ENCODE data around the gene JAG2. TPM values are rescaled to one million over a fixed set of nuclear protein-coding genes. Genes with fewer than 3 reads are reported as not detected.

JAG2 gene
- total and polyA plus RNA-seq, 8 donors: 9.9 to 38.3 (median 11.0) TPM

DNA sequence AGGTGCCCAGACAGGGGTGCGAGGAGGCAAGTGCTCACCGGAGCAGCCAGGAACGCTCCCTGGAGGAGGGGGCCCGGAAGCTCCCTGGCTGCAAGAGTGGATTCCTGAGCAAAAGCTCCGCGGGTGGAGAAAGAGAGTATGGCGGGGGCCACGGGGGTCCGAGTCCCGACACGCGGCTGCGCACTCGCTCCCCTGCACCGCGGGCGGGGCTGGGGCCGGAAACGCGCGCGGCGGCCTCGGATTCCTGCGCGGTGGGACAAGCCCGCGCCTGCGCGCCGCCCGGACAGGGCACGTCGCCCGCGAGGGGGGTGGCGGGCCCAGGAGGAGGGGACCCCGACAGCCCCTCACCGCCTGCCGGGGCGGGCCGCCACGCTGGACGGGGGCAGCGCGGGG, 75.5 kb downstream of the JAG2 start:
- FAIRE-seq: no peak
- WGBS, 2 donors: 2 to 4% methylated on average over 22 to 46 of the region's 46 CpGs

DNA sequence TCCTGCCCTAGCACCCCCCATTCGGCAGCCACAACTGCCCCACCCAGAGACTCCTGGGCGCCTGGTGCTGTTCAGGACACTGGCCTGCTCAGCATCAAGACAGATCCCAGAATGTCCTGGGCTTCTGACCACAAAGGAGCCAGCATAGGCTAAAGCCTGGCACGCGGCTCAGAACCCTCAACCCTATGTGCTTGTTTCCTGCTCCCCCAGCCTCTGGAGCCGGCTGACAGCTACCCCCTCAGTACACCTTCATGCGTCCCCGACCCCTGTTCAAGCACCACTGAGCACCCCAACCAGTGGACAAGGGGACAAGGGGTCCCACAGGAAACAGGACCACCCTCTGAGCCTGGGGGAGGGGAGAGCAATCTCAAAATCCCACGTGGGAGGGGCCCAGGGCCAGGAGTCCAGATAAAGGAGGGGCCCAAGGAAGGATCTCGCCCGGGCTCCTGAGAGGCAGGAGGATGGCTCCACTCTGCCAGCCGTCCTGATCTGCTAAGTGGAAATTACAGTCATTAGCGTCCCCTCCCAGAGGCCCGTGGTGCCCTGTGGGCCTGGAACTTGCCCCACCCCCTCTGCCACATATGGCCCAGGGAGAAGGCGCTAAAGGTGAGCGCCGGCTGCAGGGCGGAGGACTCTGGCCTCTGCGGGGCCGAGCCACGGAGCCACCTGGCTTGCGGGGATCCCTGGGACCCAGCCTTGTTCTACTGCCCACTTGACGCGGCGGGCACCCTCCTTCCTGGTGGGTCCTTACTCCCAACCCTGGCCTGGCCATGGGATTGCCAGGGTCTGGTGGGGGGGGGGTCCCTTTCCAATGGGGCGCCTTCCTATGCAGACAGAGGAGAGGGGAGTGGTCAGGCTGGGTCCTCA, 76.2 kb downstream of the JAG2 start:
- peak; percentile 45 to 85 (median 58) for DNase-seq
- intact Hi-C loops (cut with DNase I): loop anchor here in 2 of 3 donors (5.0 to 10.0 kb wide), 2 partner anchors 72 to 95 kb away; partner anchors contain the start of gene JAG2 (in 1 of the 2)
- FAIRE-seq: no peak
- peak; percentile 5 to 26 (median 17) for ATAC-seq
- 36 to 41% methylated on average over 24 to 25 of the region's 25 CpGs for WGBS, 2 donors
- Histone ChIP-seq H3K9me3 (no peaks in the 10 kb centered on the region), H3K4me3 (peak overlapping the region; percentile 18 to 74 (median 50)), H3K27ac (peak overlapping the region; percentile 89 to 92 (median 91)), H3K4me1 (peaks cover 19 to 34% (median 27%) of the 10 kb centered on the region in 3 donors), H3K27me3 (no peaks in the 10 kb centered on the region), H3K36me3 (no peaks in the 10 kb centered on the region)
- TF ChIP-seq, protein P1, sequence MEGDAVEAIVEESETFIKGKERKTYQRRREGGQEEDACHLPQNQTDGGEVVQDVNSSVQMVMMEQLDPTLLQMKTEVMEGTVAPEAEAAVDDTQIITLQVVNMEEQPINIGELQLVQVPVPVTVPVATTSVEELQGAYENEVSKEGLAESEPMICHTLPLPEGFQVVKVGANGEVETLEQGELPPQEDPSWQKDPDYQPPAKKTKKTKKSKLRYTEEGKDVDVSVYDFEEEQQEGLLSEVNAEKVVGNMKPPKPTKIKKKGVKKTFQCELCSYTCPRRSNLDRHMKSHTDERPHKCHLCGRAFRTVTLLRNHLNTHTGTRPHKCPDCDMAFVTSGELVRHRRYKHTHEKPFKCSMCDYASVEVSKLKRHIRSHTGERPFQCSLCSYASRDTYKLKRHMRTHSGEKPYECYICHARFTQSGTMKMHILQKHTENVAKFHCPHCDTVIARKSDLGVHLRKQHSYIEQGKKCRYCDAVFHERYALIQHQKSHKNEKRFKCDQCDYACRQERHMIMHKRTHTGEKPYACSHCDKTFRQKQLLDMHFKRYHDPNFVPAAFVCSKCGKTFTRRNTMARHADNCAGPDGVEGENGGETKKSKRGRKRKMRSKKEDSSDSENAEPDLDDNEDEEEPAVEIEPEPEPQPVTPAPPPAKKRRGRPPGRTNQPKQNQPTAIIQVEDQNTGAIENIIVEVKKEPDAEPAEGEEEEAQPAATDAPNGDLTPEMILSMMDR (IDR thresholded peaks at IDR 0.05): no peak

More for the DNA sequence above, 75.5 kb downstream of the JAG2 start:
- H3K27me3 ChIP-seq: no peaks in the 10 kb centered on the region
- peak in 5 of 6 donors; percentile 54 to 85 (median 67) for DNase-seq
- H3K36me3 ChIP-seq: no peaks in the 10 kb centered on the region
- H3K27ac ChIP-seq: peak overlapping the region; percentile 89 to 92 (median 91)
- H3K9me3 ChIP-seq: no peaks in the 10 kb centered on the region
- intact Hi-C loops (cut with DNase I): loop anchor here in 2 of 3 donors (5.0 to 10.0 kb wide), 2 partner anchors 72 to 94 kb away; partner anchors contain the start of gene JAG2 (in 1 of the 2)
- H3K4me1 ChIP-seq: peaks cover 19 to 30% (median 27%) of the 10 kb centered on the region in 3 donors
- TF ChIP-seq, protein P1 (IDR thresholded peaks at IDR 0.05): no peak
- ATAC-seq: peak; percentile 19 to 53 (median 24)
- peak overlapping the region; percentile 18 to 74 (median 50) for H3K4me3 ChIP-seq

- DNase-seq (peak; percentile 88 to 96 (median 91)), ATAC-seq (peak; percentile 62 to 74 (median 68)), FAIRE-seq (no peak)
- H3K4me3 ChIP-seq: peak overlapping the region in 1 of 4 donors; percentile 74
- no peaks in the 10 kb centered on the region for H3K36me3 ChIP-seq
- no peaks in the 10 kb centered on the region for H3K9me3 ChIP-seq
- TF ChIP-seq, protein P1 (IDR thresholded peaks at IDR 0.05): no peak
- peak overlapping the region; percentile 89 to 92 (median 91) for H3K27ac ChIP-seq
- intact Hi-C loops (cut with DNase I): loop anchor here in 2 of 3 donors (5.0 to 10.0 kb wide), 2 partner anchors 73 to 96 kb away; partner anchors contain the start of gene JAG2 (in 1 of the 2)
- H3K27me3 ChIP-seq: no peaks in the 10 kb centered on the region
- peaks cover 19 to 39% (median 31%) of the 10 kb centered on the region in 3 donors for H3K4me1 ChIP-seq
- WGBS, 2 donors: 13 to 24% methylated on average over 17 to 19 of the region's 19 CpGs
Measured at GRCh38 chr14:105091517-105092170, 76.9 kb downstream of the JAG2 start.

GRCh38 chr14:105091054-105091516, 77.5 kb downstream of the JAG2 start:
- no peak for FAIRE-seq
- Histone ChIP-seq H3K27ac (peak overlapping the region; percentile 89 to 92 (median 91)), H3K4me1 (peaks cover 19 to 41% (median 34%) of the 10 kb centered on the region in 3 donors), H3K4me3 (no peak overlapping the region), H3K9me3 (no peaks in the 10 kb centered on the region), H3K36me3 (no peaks in the 10 kb centered on the region), H3K27me3 (no peaks in the 10 kb centered on the region)
- DNase-seq: peak in 3 of 6 donors; percentile 34 to 64 (median 51)
- TF ChIP-seq, protein P1 (IDR thresholded peaks at IDR 0.05): no peak
- 29 to 30% methylated on average over 9 of the region's 9 CpGs for WGBS, 2 donors
- ATAC-seq: peak in 3 of 4 donors; percentile 4 to 8 (median 5)
- intact Hi-C loops (cut with DNase I): loop anchor here in 2 of 3 donors (5.0 to 10.0 kb wide), 2 partner anchors 74 to 96 kb away; partner anchors contain the start of gene JAG2 (in 1 of the 2)

Small RNA genes within 50 kb of the gene (microRNA-seq; reads per million reads assigned to microRNA genes)
- gene MIR6765: 0 reads per million in 2 donors

Other genes with a start within 250 kb of the JAG2 start
- 10 to 100 TPM in 1 of 6 donors, 1 to 10 TPM in 2, under 1 TPM in 3; 0.19 to 12.5 (median 0.91) TPM for gene PLD4, start 243.9 kb downstream of the JAG2 start, total RNA-seq
- gene PLD4, start 243.9 kb downstream of the JAG2 start, polyA plus RNA-seq: under 1 TPM; 0.49 to 0.52 TPM
- 1 to 10 TPM in 5 of 6 donors, under 1 TPM in 1; 0.75 to 2.4 (median 1.5) TPM for gene AHNAK2, start 190.4 kb downstream of the JAG2 start, total RNA-seq
- 1 to 10 TPM; 1.3 to 1.4 TPM for gene AHNAK2, start 190.4 kb downstream of the JAG2 start, polyA plus RNA-seq
- gene CLBA1, start 183.0 kb downstream of the JAG2 start, total RNA-seq: 1 to 10 TPM; 4.7 to 8.3 (median 6.4) TPM
- 10 to 100 TPM; 23.6 to 32.5 TPM for gene CLBA1, start 183.0 kb downstream of the JAG2 start, polyA plus RNA-seq
- gene CDCA4, start 147.7 kb downstream of the JAG2 start, total RNA-seq: 1 to 10 TPM; 1.2 to 3.5 (median 2.6) TPM
- 1 to 10 TPM; 3.1 to 3.3 TPM for gene CDCA4, start 147.7 kb downstream of the JAG2 start, polyA plus RNA-seq
- gene GPR132, start 103.3 kb downstream of the JAG2 start, total RNA-seq: 1 to 10 TPM in 2 of 6 donors, under 1 TPM in 4; 0.14 to 2.3 (median 0.76) TPM
- gene GPR132, start 103.3 kb downstream of the JAG2 start, polyA plus RNA-seq: under 1 TPM; 0.38 to 0.46 TPM
- 10 to 100 TPM; 24.7 to 36.6 (median 30.4) TPM for gene NUDT14, start 12.5 kb upstream of the JAG2 start, total RNA-seq
- 10 to 100 TPM; 47.8 to 64.9 TPM for gene NUDT14, start 12.5 kb upstream of the JAG2 start, polyA plus RNA-seq
- 10 to 100 TPM in 1 of 6 donors, 1 to 10 TPM in 5; 4.3 to 12.5 (median 6.7) TPM for gene BTBD6, start 79.8 kb upstream of the JAG2 start, total RNA-seq
- gene BTBD6, start 79.8 kb upstream of the JAG2 start, polyA plus RNA-seq: 10 to 100 TPM; 20.1 to 44.5 TPM
- gene BRF1, start 132.2 kb upstream of the JAG2 start, total RNA-seq: 10 to 100 TPM; 13.6 to 25.4 (median 19.3) TPM
- gene BRF1, start 132.2 kb upstream of the JAG2 start, polyA plus RNA-seq: 10 to 100 TPM; 34.5 to 50.2 TPM
- gene PACS2, start 146.0 kb upstream of the JAG2 start, total RNA-seq: 10 to 100 TPM; 36.9 to 63.6 (median 46.2) TPM
- 100 to 1,000 TPM in 1 of 2 donors, 10 to 100 TPM in 1; 77.7 to 128 TPM for gene PACS2, start 146.0 kb upstream of the JAG2 start, polyA plus RNA-seq
- 1 to 10 TPM in 4 of 6 donors, under 1 TPM in 2; 0.14 to 2.4 (median 1.5) TPM for gene TEX22, start 229.8 kb upstream of the JAG2 start, total RNA-seq
- gene TEX22, start 229.8 kb upstream of the JAG2 start, polyA plus RNA-seq: under 1 TPM; 0.40 to 0.57 TPM